ENCODE data around the gene MS4A12. TPM values are rescaled to one million over a fixed set of nuclear protein-coding genes. Genes with fewer than 3 reads are reported as not detected.

The MS4A12 gene
- total RNA-seq, 1 donor from 2014 or later, result not detected

GRCh38 chr11:60512651-60513225 is 20.2 kb downstream of the MS4A12 start:
- no peak for TF ChIP-seq CTCF (IDR thresholded peaks at IDR 0.05; ENCODE audit: unreplicated experiment)
- no peak for DNase-seq (ENCODE audit: low spot score, unreplicated experiment)
- no peaks in the 10 kb centered on the region for H3K4me1 Mint-ChIP-seq (ENCODE audit: low read depth)
- H3K9me3 Mint-ChIP-seq (ENCODE audit: low read depth), result no peaks in the 10 kb centered on the region
- no peak overlapping the region for H3K4me3 Mint-ChIP-seq (ENCODE audit: low read depth)
- no peak overlapping the region for H3K27ac Mint-ChIP-seq
- no peaks in the 10 kb centered on the region for H3K36me3 Mint-ChIP-seq (ENCODE audit: insufficient read depth)
- no peaks in the 10 kb centered on the region for H3K27me3 Mint-ChIP-seq

GRCh38 chr11:60513496-60514460 is 21.2 kb downstream of the MS4A12 start:
- TF ChIP-seq CTCF (IDR thresholded peaks at IDR 0.05; ENCODE audit: unreplicated experiment), result no peak
- Mint-ChIP-seq H3K27me3 (no peaks in the 10 kb centered on the region), H3K36me3 (ENCODE audit: insufficient read depth) (no peaks in the 10 kb centered on the region), H3K4me1 (ENCODE audit: low read depth) (no peaks in the 10 kb centered on the region), H3K27ac (no peak overlapping the region), H3K9me3 (ENCODE audit: low read depth) (no peaks in the 10 kb centered on the region), H3K4me3 (ENCODE audit: low read depth) (no peak overlapping the region)
- DNase-seq (ENCODE audit: low spot score, unreplicated experiment), result no peak

- Mint-ChIP-seq H3K9me3 (ENCODE audit: low read depth) (peaks cover 9% of the 10 kb centered on the region), H3K27ac (no peak within 1 kb of the TSS), H3K4me1 (ENCODE audit: low read depth) (no peaks in the 10 kb centered on the region), H3K36me3 (ENCODE audit: insufficient read depth) (no peaks in the 10 kb centered on the region), H3K27me3 (no peaks in the 10 kb centered on the region), H3K4me3 (ENCODE audit: low read depth) (no peak within 1 kb of the TSS)
- DNase-seq (ENCODE audit: low spot score, unreplicated experiment), result no peak
- no peak for TF ChIP-seq CTCF (IDR thresholded peaks at IDR 0.05; ENCODE audit: unreplicated experiment)
Measured at GRCh38 chr11:60515144-60515855, 22.7 kb downstream of the MS4A12 start, which contains the start of gene MS4A13. MS4A13 (plus strand) TSS chr11:60515392; CDS start chr11:60518084, 2,692 bp downstream.

- Mint-ChIP-seq H3K27ac (no peak overlapping the region), H3K4me3 (ENCODE audit: low read depth) (no peak overlapping the region), H3K27me3 (no peaks in the 10 kb centered on the region), H3K36me3 (ENCODE audit: insufficient read depth) (no peaks in the 10 kb centered on the region), H3K4me1 (ENCODE audit: low read depth) (peaks cover 2% of the 10 kb centered on the region), H3K9me3 (ENCODE audit: low read depth) (peaks cover 6% of the 10 kb centered on the region)
- TF ChIP-seq CTCF (IDR thresholded peaks at IDR 0.05; ENCODE audit: unreplicated experiment), result no peak
- no peak for DNase-seq (ENCODE audit: low spot score, unreplicated experiment)
Measured at GRCh38 chr11:60528465-60528864, 35.9 kb downstream of the MS4A12 start.

- no peak overlapping the region for H3K4me3 Mint-ChIP-seq (ENCODE audit: low read depth)
- no peak overlapping the region for H3K27ac Mint-ChIP-seq
- H3K9me3 Mint-ChIP-seq (ENCODE audit: low read depth), result peaks cover 6% of the 10 kb centered on the region
- DNase-seq (ENCODE audit: low spot score, unreplicated experiment), result no peak
- H3K4me1 Mint-ChIP-seq (ENCODE audit: low read depth), result peaks cover 2% of the 10 kb centered on the region
- TF ChIP-seq CTCF (IDR thresholded peaks at IDR 0.05; ENCODE audit: unreplicated experiment), result no peak
- H3K27me3 Mint-ChIP-seq, result no peaks in the 10 kb centered on the region
- H3K36me3 Mint-ChIP-seq (ENCODE audit: insufficient read depth), result no peaks in the 10 kb centered on the region
Measured at GRCh38 chr11:60528934-60529333, 36.4 kb downstream of the MS4A12 start.
